ENCODE measurements around the gene TMX2. TPM values are rescaled to one million over a fixed set of nuclear protein-coding genes. Genes with fewer than 3 reads are reported as not detected.

TMX2 gene
- polyA plus RNA-seq, 2 of the 4 experiments (the other 2 are of a cell fraction) = 140 to 168 TPM

- ChIA-PET POLR2A (interaction anchor here (1.1 kb wide), 1 partner anchor 79 kb away, joined by 4 read pairs; the partner anchor contains the start of gene SELENOH), CTCF (interaction anchor here (0.7 to 2.2 kb wide), 7 partner anchors 9 to 203 kb away, joined by 3 to 7 read pairs (median 4); partner anchors contain the start of gene RTN4RL2)
- TF ChIP-seq REST (IDR thresholded peaks at IDR 0.05) = no peak
- TF ChIP-seq RAD21 (conservative IDR thresholded peaks at IDR 0.05 in 1 of 2, IDR thresholded peaks at IDR 0.05 in 1 of 2) = peak in 1 of 2 experiments; percentile 47; a peak in 3 of 5 replicates
- Histone ChIP-seq H3K9me3 (no peaks in the 10 kb centered on the region), H3K4me3 (no peak overlapping the region), H3K27ac (no peak overlapping the region), H3K4me1 (peaks cover 11% of the 10 kb centered on the region; the same call in 2 of the 3 replicates), H3K4me2 (no peak overlapping the region)
- ATAC-seq = no peak
- no peak for FAIRE-seq
- WGBS (ENCODE audit: missing lambda C conversion rate) = 68% methylated on average over 4 of the region's 4 CpGs
- peak in 1 of 2 experiments; percentile 49 for DNase-seq (ENCODE audit: low read depth in 1 of 2, low spot score in 1 of 2)
These were observed 49.5 kb upstream of the TMX2 start for GRCh38 chr11:57662893-57663292.

GRCh38 chr11:57663975-57664374, 48.4 kb upstream of the TMX2 start:
- H3K4me3 ChIP-seq = no peak overlapping the region
- DNase-seq (ENCODE audit: low read depth in 1 of 2, low spot score in 1 of 2) (no peak), FAIRE-seq (no peak), ATAC-seq (no peak)
- 82% methylated on average over 9 of the region's 9 CpGs for WGBS (ENCODE audit: missing lambda C conversion rate)
- H3K4me2 ChIP-seq = no peak overlapping the region
- TF ChIP-seq FOXS1 (CRISPR knock-in tag; IDR thresholded peaks at IDR 0.05) = no peak
- no peak for TF ChIP-seq HES2 (IDR thresholded peaks at IDR 0.05)
- no peak for TF ChIP-seq NPAS2 (CRISPR knock-in tag; IDR thresholded peaks at IDR 0.05; ENCODE audit: borderline replicate concordance)
- TF ChIP-seq ZFP36 (IDR thresholded peaks at IDR 0.05; ENCODE audit: borderline replicate concordance, partially characterized antibody) = no peak
- no peak for TF ChIP-seq TP53 (CRISPR knock-in tag; IDR thresholded peaks at IDR 0.05)
- TF ChIP-seq SREBF2 (IDR thresholded peaks at IDR 0.05) = no peak
- TF ChIP-seq HOXA7 (CRISPR knock-in tag; IDR thresholded peaks at IDR 0.05) = no peak
- no peak for TF ChIP-seq KDM5A (IDR thresholded peaks at IDR 0.05)
- TF ChIP-seq RAD21 (conservative IDR thresholded peaks at IDR 0.05 in 1 of 2, IDR thresholded peaks at IDR 0.05 in 1 of 2) = no peak
- TF ChIP-seq FOSB (CRISPR knock-in tag; IDR thresholded peaks at IDR 0.05) = no peak
- no peak for TF ChIP-seq HOXB5 (CRISPR knock-in tag; IDR thresholded peaks at IDR 0.05)
- TF ChIP-seq ZC3H11A (IDR thresholded peaks at IDR 0.05) = no peak
- no peaks in the 10 kb centered on the region for H3K9me3 ChIP-seq
- H3K27ac ChIP-seq = no peak overlapping the region
- ChIA-PET CTCF (interaction anchor here (1.7 to 1.9 kb wide), 2 partner anchors 20 to 96 kb away, joined by 4 to 9 read pairs; partner anchors contain the start of gene UBE2L6), POLR2A (no interaction called here)
- peaks cover 6% of the 10 kb centered on the region; the same call in 2 of the 3 replicates for H3K4me1 ChIP-seq

GRCh38 chr11:57667117-57667735, 45.2 kb upstream of the TMX2 start:
- Histone ChIP-seq H3K27ac (peak overlapping the region; percentile 96), H3K9me3 (no peaks in the 10 kb centered on the region), H3K4me3 (peak overlapping the region; percentile 86), H3K4me2 (peak overlapping the region; percentile 83), H3K4me1 (peaks cover 18% of the 10 kb centered on the region)
- ATAC-seq = peak; percentile 82 to 85
- peak; percentile 96 to 99 for DNase-seq (ENCODE audit: low read depth in 1 of 2, low spot score in 1 of 2)
- ChIA-PET POLR2A (interaction anchor here (2.5 kb wide), 1 partner anchor 74 kb away, joined by 8 read pairs; the partner anchor contains the start of gene SELENOH), CTCF (interaction anchor here (0.6 to 1.3 kb wide), 7 partner anchors 9 to 1504 kb away, joined by 3 to 5 read pairs (median 3); partner anchors contain the start of gene DTX4)
- WGBS (ENCODE audit: missing lambda C conversion rate) = 2% methylated on average over 25 of the region's 29 CpGs
- no peak for FAIRE-seq
- TF ChIP-seq ZFP36 (IDR thresholded peaks at IDR 0.05; ENCODE audit: borderline replicate concordance, partially characterized antibody) = no peak
- TF ChIP-seq HOXA7 (CRISPR knock-in tag; IDR thresholded peaks at IDR 0.05) = no peak
- TF ChIP-seq, protein P1, sequence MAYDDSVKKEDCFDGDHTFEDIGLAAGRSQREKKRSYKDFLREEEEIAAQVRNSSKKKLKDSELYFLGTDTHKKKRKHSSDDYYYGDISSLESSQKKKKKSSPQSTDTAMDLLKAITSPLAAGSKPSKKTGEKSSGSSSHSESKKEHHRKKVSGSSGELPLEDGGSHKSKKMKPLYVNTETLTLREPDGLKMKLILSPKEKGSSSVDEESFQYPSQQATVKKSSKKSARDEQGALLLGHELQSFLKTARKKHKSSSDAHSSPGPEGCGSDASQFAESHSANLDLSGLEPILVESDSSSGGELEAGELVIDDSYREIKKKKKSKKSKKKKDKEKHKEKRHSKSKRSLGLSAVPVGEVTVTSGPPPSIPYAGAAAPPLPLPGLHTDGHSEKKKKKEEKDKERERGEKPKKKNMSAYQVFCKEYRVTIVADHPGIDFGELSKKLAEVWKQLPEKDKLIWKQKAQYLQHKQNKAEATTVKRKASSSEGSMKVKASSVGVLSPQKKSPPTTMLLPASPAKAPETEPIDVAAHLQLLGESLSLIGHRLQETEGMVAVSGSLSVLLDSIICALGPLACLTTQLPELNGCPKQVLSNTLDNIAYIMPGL (CRISPR knock-in tag; IDR thresholded peaks at IDR 0.05; ENCODE audit: borderline replicate concordance) = no peak
- 0 out of 3 replicates have a peak, but pooled peaks have one; percentile 33 for TF ChIP-seq BCL3 (IDR thresholded peaks at IDR 0.05)
- TF ChIP-seq, protein P2, sequence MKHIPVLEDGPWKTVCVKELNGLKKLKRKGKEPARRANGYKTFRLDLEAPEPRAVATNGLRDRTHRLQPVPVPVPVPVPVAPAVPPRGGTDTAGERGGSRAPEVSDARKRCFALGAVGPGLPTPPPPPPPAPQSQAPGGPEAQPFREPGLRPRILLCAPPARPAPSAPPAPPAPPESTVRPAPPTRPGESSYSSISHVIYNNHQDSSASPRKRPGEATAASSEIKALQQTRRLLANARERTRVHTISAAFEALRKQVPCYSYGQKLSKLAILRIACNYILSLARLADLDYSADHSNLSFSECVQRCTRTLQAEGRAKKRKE (CRISPR knock-in tag; IDR thresholded peaks at IDR 0.05; ENCODE audit: low read depth) = no peak
- no peak for TF ChIP-seq NR3C1 (IDR thresholded peaks at IDR 0.05)
- TF ChIP-seq POLR2A (IDR thresholded peaks at IDR 0.05; ENCODE audit: low read length) = peak; percentile 74
- TF ChIP-seq CBX8 (IDR thresholded peaks at IDR 0.05) = no peak
- no peak for TF ChIP-seq RAD21 (conservative IDR thresholded peaks at IDR 0.05 in 1 of 2, IDR thresholded peaks at IDR 0.05 in 1 of 2)
- no peak for TF ChIP-seq FOXS1 (CRISPR knock-in tag; IDR thresholded peaks at IDR 0.05)
- TF ChIP-seq CTCF (IDR thresholded peaks at IDR 0.05) = no peak
- no peak for TF ChIP-seq RARB (CRISPR knock-in tag; IDR thresholded peaks at IDR 0.05)
- TF ChIP-seq CHD4 (IDR thresholded peaks at IDR 0.05; ENCODE audit: borderline replicate concordance) = no peak
